Suprapubic skin (tissue), 4 donors: ENCODE results near the gene ZNRD2. TPM values are rescaled to one million over a fixed set of nuclear protein-coding genes. Genes with fewer than 3 reads are reported as not detected.

Source experiments
- DNase-seq, 2 donors: peaks; one replicate each; pipeline ENCODE4 v3.0.0-alpha.2; 2019; ENCODE audit warnings: low spot score in 2 of 2
- H3K27ac ChIP-seq: fragments of 200-600 bp; sonication (generic); one replicate; pipeline ENCODE4 v1.5.1; 2019
- H3K27me3 ChIP-seq: fragments of 200-600 bp; sonication (generic); one replicate; pipeline ENCODE4 v1.5.1; 2019
- H3K36me3 ChIP-seq: fragments of 200-600 bp; sonication (generic); one replicate; pipeline ENCODE4 v1.5.1; 2019
- H3K4me1 ChIP-seq: fragments of 200-600 bp; sonication (generic); one replicate; pipeline ENCODE4 v1.5.1; 2019
- H3K4me3 ChIP-seq: fragments of 200-600 bp; sonication (generic); one replicate; pipeline ENCODE4 v1.5.1; 2019; ENCODE audit warnings: mild to moderate bottlenecking
- H3K9me3 ChIP-seq: fragments of 200-600 bp; sonication (generic); one replicate; pipeline ENCODE4 v1.5.1; 2019
- CTCF ChIP-seq, 2 donors: fragments of 200-600 bp in 1 of 2; fragments of 450-650 bp in 1 of 2; sonication (generic) in 1 of 2; IDR thresholded peaks; one replicate each; pipeline ENCODE4 v1.5.1; 2016 to 2019; ENCODE audit warnings: antibody characterized with exemption in 2 of 2, mild to moderate bottlenecking in 1 of 2, moderate library complexity in 1 of 2
- EP300 ChIP-seq: sonication (generic); formaldehyde crosslinking; IDR thresholded peaks from one replicate; pipeline ENCODE4 v1.6.1; 2017; ENCODE audit warnings: antibody characterized with exemption
- POLR2A ChIP-seq, 2 donors: fragments of 450-650 bp; IDR thresholded peaks; one replicate each; pipeline ENCODE4 v1.6.1; 2017; ENCODE audit warnings: antibody characterized with exemption in 2 of 2, mild to moderate bottlenecking in 2 of 2, moderate library complexity in 2 of 2
- POLR2AphosphoS5 ChIP-seq, 3 donors: sonication (generic); formaldehyde crosslinking; IDR thresholded peaks; one replicate each; pipeline ENCODE4 v1.6.1; 2017; ENCODE audit warnings: antibody characterized with exemption in 3 of 3
- WGBS: methylation state at CpG from one replicate; pipeline ENCODE4 v1.1.5; 2018; 5-methylcytosine and 5-hydroxymethylcytosine counted together
- total RNA-seq, 4 donors: library from RNA; depleted of rRNA; stranded (reverse); fragments of >200 nt; gene quantifications; one replicate each; pipeline ENCODE4 v1.1.0, GENCODE V29; 2016

The ZNRD2 gene
- total RNA-seq, 4 donors from 2014 or later: 60.9 to 97.4 (median 77.9) TPM

- H3K27me3 ChIP-seq: no peaks in the 10 kb centered on the region
- 18% methylated on average over 13 of the region's 28 CpGs for WGBS
- no peak for DNase-seq
- peak overlapping the region; percentile 89 for H3K27ac ChIP-seq
- peaks cover 12% of the 10 kb centered on the region for H3K36me3 ChIP-seq
- H3K4me3 ChIP-seq: peak overlapping the region; percentile 94
- peaks cover 74% of the 10 kb centered on the region for H3K4me1 ChIP-seq
- no peak for TF ChIP-seq CTCF (IDR thresholded peaks at IDR 0.05)
- TF ChIP-seq POLR2A (IDR thresholded peaks at IDR 0.05): no peak
- H3K9me3 ChIP-seq: no peaks in the 10 kb centered on the region
Measured at GRCh38 chr11:65574811-65575567, 4.7 kb downstream of the ZNRD2 start.

- Histone ChIP-seq H3K27me3 (no peaks in the 10 kb centered on the region), H3K9me3 (no peaks in the 10 kb centered on the region), H3K4me3 (peak within 1 kb of the TSS; percentile 94), H3K36me3 (peaks cover 19% of the 10 kb centered on the region), H3K4me1 (peaks cover 74% of the 10 kb centered on the region), H3K27ac (peak within 1 kb of the TSS; percentile 89)
- no peak for TF ChIP-seq CTCF (IDR thresholded peaks at IDR 0.05)
- no peak for TF ChIP-seq EP300
- no peak for DNase-seq
- 3% methylated on average over 6 of the region's 69 CpGs for WGBS
Measured at GRCh38 chr11:65575568-65576231, 5.4 kb downstream of the ZNRD2 start, which contains the start of gene EHBP1L1. TSS of gene EHBP1L1 (plus strand) at chr11:65576053. CDS start at chr11:65576303, 250 bp downstream.

GRCh38 chr11:65576232-65576866 lies 6.1 kb downstream of the ZNRD2 start:
- WGBS: 5% methylated on average over 20 of the region's 26 CpGs

GRCh38 chr11:65576867-65577755 lies 6.8 kb downstream of the ZNRD2 start:
- Histone ChIP-seq H3K36me3 (peaks cover 30% of the 10 kb centered on the region), H3K27me3 (no peaks in the 10 kb centered on the region), H3K27ac (peak overlapping the region; percentile 89), H3K9me3 (no peaks in the 10 kb centered on the region), H3K4me3 (peak overlapping the region; percentile 94), H3K4me1 (peaks cover 63% of the 10 kb centered on the region)
- no peak for DNase-seq
- TF ChIP-seq CTCF (IDR thresholded peaks at IDR 0.05) (no peak), POLR2AphosphoS5 (IDR thresholded peaks at IDR 0.05) (no peak), EP300 (no peak), POLR2A (IDR thresholded peaks at IDR 0.05) (no peak)
- 24% methylated on average over 8 of the region's 18 CpGs for WGBS

More at GRCh38 chr11:65576232-65576866, 6.1 kb downstream of the ZNRD2 start:
- Histone ChIP-seq H3K27ac (peak overlapping the region; percentile 89), H3K9me3 (no peaks in the 10 kb centered on the region), H3K4me3 (peak overlapping the region; percentile 94), H3K4me1 (peaks cover 70% of the 10 kb centered on the region), H3K36me3 (peaks cover 26% of the 10 kb centered on the region), H3K27me3 (no peaks in the 10 kb centered on the region)
- no peak for DNase-seq
- TF ChIP-seq EP300 (no peak), POLR2AphosphoS5 (IDR thresholded peaks at IDR 0.05) (no peak), CTCF (IDR thresholded peaks at IDR 0.05) (no peak), POLR2A (IDR thresholded peaks at IDR 0.05) (no peak)
